Caco-2 (cell line): ENCODE measurements around the gene EPB41L4B. TPM values are rescaled to one million over a fixed set of nuclear protein-coding genes. Genes with fewer than 3 reads are reported as not detected.

Experiments used
- BruUV-seq: library from RNA; stranded (reverse); fragments of 400-500 nt; replicated peaks from 2 replicates; lab custom pipeline; 2021; lab: Mats Ljungman, UMichigan
- CTCF ChIA-PET: fragments of 300-600 bp; sonication (Branson Sonifier 250); formaldehyde crosslinking; loops from one replicate; lab custom pipeline; 2022; ENCODE audit warnings: antibody characterized with exemption; lab: Charles Lee
- POLR2A ChIA-PET: fragments of 300-600 bp; sonication (Branson Sonifier 250); formaldehyde crosslinking; loops from one replicate; lab custom pipeline; 2022; ENCODE audit warnings: antibody characterized with exemption; lab: Charles Lee
- DNase-seq, 2 experiments: peaks; one replicate each; pipeline versions ENCODE4 v3.0.0 to v3.0.0-alpha.2; 2020 to 2022
- H3K27me3 ChIP-seq: replicated peaks from 2 replicates; pipeline ENCODE4 v1.6.0; 2011; ENCODE audit warnings: low read length; ENCODE audit not compliant: control insufficient read depth, insufficient read depth
- H3K36me3 ChIP-seq: 2 replicates; pipeline ENCODE4 v1.5.1; 2011; ENCODE audit warnings: low read length; ENCODE audit not compliant: control insufficient read depth, insufficient read depth
- H3K4me1 ChIP-seq: fragments of 250-450 bp; sonication (Bioruptor Pico); 2 replicates; pipeline ENCODE4 v1.5.1; 2020; ENCODE audit warnings: mild to moderate bottlenecking
- H3K4me3 ChIP-seq: 2 replicates; pipeline ENCODE4 v1.5.1; 2011; ENCODE audit warnings: low read depth, mild to moderate bottlenecking, control low read depth, low read length
- H3K9me3 ChIP-seq: fragments of 250-450 bp; sonication (Bioruptor Pico); 2 replicates; pipeline ENCODE4 v1.5.1; 2020; ENCODE audit warnings: mild to moderate bottlenecking, moderate library complexity
- H3K27ac Mint-ChIP-seq: one replicate; pipeline ENCODE4 v1.8.0; 2022; ENCODE audit warnings: mixed read lengths; ENCODE audit not compliant: unreplicated experiment
- H3K27me3 Mint-ChIP-seq: one replicate; pipeline ENCODE4 v1.8.0; 2022; ENCODE audit warnings: mixed read lengths; ENCODE audit not compliant: insufficient read depth, unreplicated experiment
- H3K36me3 Mint-ChIP-seq: one replicate; pipeline ENCODE4 v1.8.0; 2022; ENCODE audit warnings: mild to moderate bottlenecking, mixed read lengths; ENCODE audit not compliant: insufficient read depth, unreplicated experiment
- H3K4me1 Mint-ChIP-seq: one replicate; pipeline ENCODE4 v1.8.0; 2022; ENCODE audit warnings: low read depth, mixed read lengths; ENCODE audit not compliant: unreplicated experiment
- H3K4me3 Mint-ChIP-seq: one replicate; pipeline ENCODE4 v1.8.0; 2022; ENCODE audit warnings: mild to moderate bottlenecking, moderate library complexity, mixed read lengths; ENCODE audit not compliant: unreplicated experiment
- H3K9me3 Mint-ChIP-seq: one replicate; pipeline ENCODE4 v1.8.0; 2022; ENCODE audit warnings: mixed read lengths; ENCODE audit not compliant: unreplicated experiment
- intact Hi-C: fragments of 100-400 bp; cut with micrococcal nuclease; formaldehyde crosslinking; loops from one replicate; pipeline ENCODE4 v1.10.0; 2022; ENCODE audit not compliant: unreplicated experiment
- total RNA-seq: library from RNA; stranded (reverse); gene quantifications from 2 replicates; pipeline ENCODE4 v1.2.3, GENCODE V29; 2022
- TF ChIP-seq, protein P1 (sequence below), 2 experiments: fragments of 200-600 bp in 1 of 2; IDR thresholded peaks; 1 replicate in 1 of 2; 2 replicates in 1 of 2; pipeline versions ENCODE4 v1.5.1 to v1.8.0; 2011 to 2022; ENCODE audit warnings: antibody characterized with exemption in 1 of 2, control low read depth in 1 of 2, inconsistent platforms in 1 of 2, low read depth in 1 of 2, low read length in 1 of 2, mild to moderate bottlenecking in 1 of 2, moderate library complexity in 1 of 2; ENCODE audit not compliant: insufficient read depth in 1 of 2, severe bottlenecking in 1 of 2, unreplicated experiment in 1 of 2

Gene EPB41L4B
- total RNA-seq, 1 experiment from 2014 or later = 16.3 TPM

DNA sequence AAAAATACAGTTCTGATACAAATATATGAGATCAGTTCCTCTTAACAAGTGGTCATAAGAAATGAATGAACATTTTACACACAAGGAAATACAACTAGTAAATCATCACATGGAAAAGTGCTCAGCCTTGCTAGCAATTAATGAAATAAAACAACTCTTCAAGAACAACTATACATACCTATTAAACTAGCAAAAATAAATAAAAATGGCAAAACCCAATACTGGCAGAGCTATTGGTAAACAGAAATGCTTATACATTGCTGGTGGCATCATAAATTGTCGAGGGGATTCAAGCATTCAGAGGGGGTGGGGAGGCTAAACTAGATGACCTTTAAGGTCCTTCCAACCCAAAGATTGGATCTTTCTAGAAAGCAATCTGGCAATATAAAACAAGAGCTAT is 147.9 kb downstream of the EPB41L4B start:
- no peaks in the 10 kb centered on the region for H3K36me3 ChIP-seq
- ChIA-PET POLR2A (no interaction called here), CTCF (no interaction called here)
- no peaks in the 10 kb centered on the region for H3K27me3 ChIP-seq
- no peak overlapping the region for H3K4me3 Mint-ChIP-seq
- no peaks in the 10 kb centered on the region for H3K4me1 ChIP-seq
- no peak for DNase-seq
- no peaks in the 10 kb centered on the region for H3K9me3 Mint-ChIP-seq
- no peaks in the 10 kb centered on the region for H3K4me1 Mint-ChIP-seq
- H3K4me3 ChIP-seq = no peak overlapping the region
- TF ChIP-seq, protein P1, sequence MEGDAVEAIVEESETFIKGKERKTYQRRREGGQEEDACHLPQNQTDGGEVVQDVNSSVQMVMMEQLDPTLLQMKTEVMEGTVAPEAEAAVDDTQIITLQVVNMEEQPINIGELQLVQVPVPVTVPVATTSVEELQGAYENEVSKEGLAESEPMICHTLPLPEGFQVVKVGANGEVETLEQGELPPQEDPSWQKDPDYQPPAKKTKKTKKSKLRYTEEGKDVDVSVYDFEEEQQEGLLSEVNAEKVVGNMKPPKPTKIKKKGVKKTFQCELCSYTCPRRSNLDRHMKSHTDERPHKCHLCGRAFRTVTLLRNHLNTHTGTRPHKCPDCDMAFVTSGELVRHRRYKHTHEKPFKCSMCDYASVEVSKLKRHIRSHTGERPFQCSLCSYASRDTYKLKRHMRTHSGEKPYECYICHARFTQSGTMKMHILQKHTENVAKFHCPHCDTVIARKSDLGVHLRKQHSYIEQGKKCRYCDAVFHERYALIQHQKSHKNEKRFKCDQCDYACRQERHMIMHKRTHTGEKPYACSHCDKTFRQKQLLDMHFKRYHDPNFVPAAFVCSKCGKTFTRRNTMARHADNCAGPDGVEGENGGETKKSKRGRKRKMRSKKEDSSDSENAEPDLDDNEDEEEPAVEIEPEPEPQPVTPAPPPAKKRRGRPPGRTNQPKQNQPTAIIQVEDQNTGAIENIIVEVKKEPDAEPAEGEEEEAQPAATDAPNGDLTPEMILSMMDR (IDR thresholded peaks at IDR 0.05; ENCODE audit: insufficient read depth in 1 of 2, low read depth in 1 of 2, low read length in 1 of 2, severe bottlenecking in 1 of 2, unreplicated experiment in 1 of 2) = no peak
- BruUV-seq = no TSS peak
- H3K9me3 ChIP-seq = no peaks in the 10 kb centered on the region; the same call in 1 of the 2 replicates
- no peak overlapping the region for H3K27ac Mint-ChIP-seq
- intact Hi-C loops = no loop called here
- no peaks in the 10 kb centered on the region for H3K27me3 Mint-ChIP-seq
- H3K36me3 Mint-ChIP-seq = no peaks in the 10 kb centered on the region

DNA sequence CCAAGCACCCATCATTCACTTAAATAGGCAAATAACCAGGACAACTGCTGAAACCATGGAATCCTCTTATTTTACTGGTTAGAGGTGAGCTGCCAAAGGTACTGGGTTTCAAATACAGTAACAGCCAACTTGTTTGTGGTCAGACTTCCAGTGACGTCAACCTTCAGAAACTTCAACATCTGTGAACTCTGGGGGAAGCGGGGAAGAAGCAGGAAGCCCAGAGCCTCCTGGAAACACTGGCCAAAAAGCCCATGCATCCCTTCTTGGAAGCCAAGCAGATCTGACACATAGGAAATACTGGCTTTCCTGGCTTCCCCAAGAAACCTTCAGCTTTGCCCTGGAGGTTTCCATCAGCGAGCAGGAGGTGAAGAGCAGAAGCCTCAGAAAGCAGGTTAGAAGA is 148.9 kb downstream of the EPB41L4B start:
- Mint-ChIP-seq H3K36me3 (no peaks in the 10 kb centered on the region), H3K4me1 (no peaks in the 10 kb centered on the region), H3K27me3 (no peaks in the 10 kb centered on the region), H3K27ac (no peak overlapping the region), H3K9me3 (no peaks in the 10 kb centered on the region), H3K4me3 (no peak overlapping the region)
- DNase-seq = no peak
- TF ChIP-seq, protein P1 (IDR thresholded peaks at IDR 0.05; ENCODE audit: insufficient read depth in 1 of 2, low read depth in 1 of 2, low read length in 1 of 2, severe bottlenecking in 1 of 2, unreplicated experiment in 1 of 2) = no peak
- no TSS peak for BruUV-seq
- no peak overlapping the region for H3K4me3 ChIP-seq
- no peaks in the 10 kb centered on the region for H3K27me3 ChIP-seq
- CTCF ChIA-PET = no interaction called here
- POLR2A ChIA-PET = no interaction called here
- H3K4me1 ChIP-seq = no peaks in the 10 kb centered on the region
- no peaks in the 10 kb centered on the region for H3K36me3 ChIP-seq
- intact Hi-C loops = no loop called here
- H3K9me3 ChIP-seq = no peaks in the 10 kb centered on the region; the same call in 1 of the 2 replicates

DNA sequence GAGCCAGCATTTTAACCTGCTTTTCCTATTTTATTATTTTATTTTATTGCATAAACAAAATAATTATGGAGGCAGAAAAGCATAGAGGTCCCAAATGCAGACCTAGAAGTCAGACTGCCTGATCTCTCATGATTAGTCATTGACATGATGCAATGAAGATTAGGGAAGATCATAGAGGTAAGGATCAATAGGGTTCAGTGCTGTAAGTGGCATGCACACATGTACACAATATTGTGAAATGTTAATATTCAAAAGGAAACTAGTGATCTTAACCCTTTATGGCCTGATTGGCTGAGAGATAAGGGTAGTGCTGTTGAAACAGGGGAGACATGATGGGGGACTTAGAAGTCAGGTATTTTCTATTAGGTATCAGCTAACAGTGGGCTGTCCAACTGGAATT is 152.7 kb downstream of the EPB41L4B start:
- Histone ChIP-seq H3K4me1 (no peaks in the 10 kb centered on the region; the same call in 1 of the 2 replicates), H3K27me3 (no peaks in the 10 kb centered on the region), H3K36me3 (no peaks in the 10 kb centered on the region), H3K9me3 (no peaks in the 10 kb centered on the region; the same call in 1 of the 2 replicates), H3K4me3 (no peak overlapping the region)
- Mint-ChIP-seq H3K4me3 (no peak overlapping the region), H3K27ac (no peak overlapping the region), H3K27me3 (no peaks in the 10 kb centered on the region), H3K4me1 (no peaks in the 10 kb centered on the region), H3K9me3 (no peaks in the 10 kb centered on the region), H3K36me3 (no peaks in the 10 kb centered on the region)
- CTCF ChIA-PET = no interaction called here
- TF ChIP-seq, protein P1 (IDR thresholded peaks at IDR 0.05; ENCODE audit: insufficient read depth in 1 of 2, low read depth in 1 of 2, low read length in 1 of 2, severe bottlenecking in 1 of 2, unreplicated experiment in 1 of 2) = no peak
- POLR2A ChIA-PET = no interaction called here
- no peak for DNase-seq
- intact Hi-C loops = no loop called here
- BruUV-seq = no TSS peak
